Stomach (tissue), 4 donors: Measurements from ENCODE around the gene SULT2B1.

Experiments used
- CTCF ChIP-seq, 7 experiments: fragments of 450-650 bp in 4 of 7; fragments of 200-600 bp in 3 of 7; sonication (generic) in 3 of 7; IDR thresholded peaks; one replicate each; pipeline ENCODE4 v1.5.1; 2016 to 2019; ENCODE audit warnings: antibody characterized with exemption in 7 of 7, control low read depth in 2 of 7, mild to moderate bottlenecking in 1 of 7
- EP300 ChIP-seq: sonication (generic); formaldehyde crosslinking; IDR thresholded peaks from one replicate; pipeline ENCODE4 v1.6.1; 2017; ENCODE audit warnings: antibody characterized with exemption
- POLR2A ChIP-seq, 4 donors: fragments of 450-650 bp; IDR thresholded peaks; one replicate each; pipeline ENCODE4 v1.6.1; 2016; ENCODE audit warnings: antibody characterized with exemption in 4 of 4, control low read depth in 2 of 4, mild to moderate bottlenecking in 1 of 4, moderate library complexity in 1 of 4

- TF ChIP-seq EP300 (no peak), POLR2A (IDR thresholded peaks at IDR 0.05) (no peak), CTCF (IDR thresholded peaks at IDR 0.05) (no peak)
Observed at GRCh38 chr19:48530770-48531169, 21.2 kb upstream of the SULT2B1 start.
